HEK293 (cell line): ENCODE data around the gene SMCO4.

Source experiments
- CTCF ChIA-PET: fragments of 350-600 bp; formaldehyde crosslinking; extraction: SDS; loops from one replicate; lab custom pipeline; 2021; ENCODE audit warnings: antibody characterized with exemption; lab: Yijun Ruan, JAX
- POLR2A ChIA-PET: fragments of 300-600 bp; formaldehyde crosslinking; extraction: SDS; loops from one replicate; lab custom pipeline; 2020; ENCODE audit warnings: antibody characterized with exemption, inconsistent platforms; lab: Yijun Ruan, JAX
- H3K27ac ChIP-seq: fragments of 200-500 bp; sonication (Bioruptor generic); 2 replicates; pipeline ENCODE4 v1.5.1; 2014; ENCODE audit warnings: low read depth, low read length, control low read depth, inconsistent platforms; ENCODE audit errors: extremely low read depth
- H3K36me3 ChIP-seq, 2 experiments: fragments of 200-500 bp in 1 of 2; sonication (Bioruptor generic) in 1 of 2; 1 replicate in 1 of 2; 2 replicates in 1 of 2; pipeline ENCODE4 v1.5.1; 2014 to 2017; ENCODE audit warnings: inconsistent platforms in 2 of 2, low read length in 2 of 2; ENCODE audit not compliant: control insufficient read depth in 2 of 2, insufficient read depth in 1 of 2
- H3K4me1 ChIP-seq: fragments of 200-500 bp; sonication (Bioruptor generic); 2 replicates; pipeline ENCODE4 v1.5.1; 2014; ENCODE audit warnings: mild to moderate bottlenecking, low read length, inconsistent platforms; ENCODE audit not compliant: control insufficient read depth, insufficient read depth
- H3K4me3 ChIP-seq: 2 replicates; pipeline ENCODE4 v1.5.1; 2011; ENCODE audit warnings: low read depth, mild to moderate bottlenecking, control low read depth, low read length, moderate library complexity
- H3K9me3 ChIP-seq: fragments of 200-500 bp; sonication (Bioruptor generic); 2 replicates; pipeline ENCODE4 v1.5.1; 2014; ENCODE audit warnings: low read depth, low read length, inconsistent platforms; ENCODE audit not compliant: control insufficient read depth, insufficient read depth
- HOXC10 ChIP-seq: sonication (generic); formaldehyde crosslinking; IDR thresholded peaks from 2 replicates; pipeline ENCODE4 v1.8.1; 2023; ENCODE audit warnings: mild to moderate bottlenecking, missing genetic modification reagents
- INSM2 ChIP-seq: fragments of 450-650 bp; formaldehyde crosslinking; IDR thresholded peaks from 2 replicates; pipeline ENCODE4 v1.5.1; 2016; ENCODE audit warnings: missing biosample characterization, missing genetic modification characterization
- MZF1 ChIP-seq: fragments of 450-650 bp; formaldehyde crosslinking; IDR thresholded peaks from 2 replicates; pipeline ENCODE4 v1.5.1; 2017; ENCODE audit warnings: missing biosample characterization, missing genetic modification characterization, borderline replicate concordance
- PRDM10 ChIP-seq: fragments of 450-650 bp; formaldehyde crosslinking; IDR thresholded peaks from 2 replicates; pipeline ENCODE4 v1.5.1; 2016; ENCODE audit warnings: missing biosample characterization, missing genetic modification characterization
- ZFP37 ChIP-seq: fragments of 450-650 bp; formaldehyde crosslinking; IDR thresholded peaks from 2 replicates; pipeline ENCODE4 v1.5.1; 2016; ENCODE audit warnings: missing biosample characterization, missing genetic modification characterization
- ZNF146 ChIP-seq: fragments of 450-650 bp; formaldehyde crosslinking; IDR thresholded peaks from 2 replicates; pipeline ENCODE4 v1.5.1; 2016; ENCODE audit warnings: missing biosample characterization, missing genetic modification characterization
- ZNF157 ChIP-seq: fragments of 450-650 bp; formaldehyde crosslinking; IDR thresholded peaks from 2 replicates; pipeline ENCODE4 v1.5.1; 2016; ENCODE audit warnings: missing biosample characterization, missing genetic modification characterization
- ZNF18 ChIP-seq: fragments of 450-650 bp; formaldehyde crosslinking; IDR thresholded peaks from 2 replicates; pipeline ENCODE4 v1.5.1; 2016; ENCODE audit warnings: missing biosample characterization, missing genetic modification characterization
- ZNF184 ChIP-seq: fragments of 450-650 bp; IDR thresholded peaks from 2 replicates; pipeline ENCODE4 v1.5.1; 2018; ENCODE audit warnings: missing biosample characterization, mild to moderate bottlenecking, missing genetic modification characterization
- ZNF274 ChIP-seq, 2 experiments: fragments of 200-500 bp in 1 of 2; fragments of 450-650 bp in 1 of 2; sonication (Bioruptor generic) in 1 of 2; formaldehyde crosslinking in 1 of 2; IDR thresholded peaks; 2 replicates each; pipeline versions ENCODE4 v1.5.1 to v1.6.1; 2014 to 2016; ENCODE audit warnings: borderline replicate concordance in 1 of 2, inconsistent platforms in 1 of 2, low read length in 1 of 2, missing biosample characterization in 1 of 2, missing genetic modification characterization in 1 of 2
- ZNF311 ChIP-seq: fragments of 450-650 bp; formaldehyde crosslinking; IDR thresholded peaks from 2 replicates; pipeline ENCODE4 v1.5.1; 2017; ENCODE audit warnings: missing biosample characterization, missing genetic modification characterization, borderline replicate concordance
- ZNF350 ChIP-seq: fragments of 450-650 bp; formaldehyde crosslinking; IDR thresholded peaks from 2 replicates; pipeline ENCODE4 v1.5.0; 2017; ENCODE audit warnings: missing biosample characterization, mild to moderate bottlenecking, missing genetic modification characterization
- ZNF416 ChIP-seq: fragments of 450-650 bp; formaldehyde crosslinking; IDR thresholded peaks from 2 replicates; pipeline ENCODE4 v1.5.1; 2016; ENCODE audit warnings: missing biosample characterization, missing genetic modification characterization
- ZNF48 ChIP-seq: fragments of 450-650 bp; formaldehyde crosslinking; IDR thresholded peaks from 2 replicates; pipeline ENCODE4 v1.5.1; 2016; ENCODE audit warnings: missing biosample characterization, missing genetic modification characterization
- ZNF513 ChIP-seq: fragments of 450-650 bp; IDR thresholded peaks from 2 replicates; pipeline ENCODE4 v1.5.1; 2018; ENCODE audit warnings: missing biosample characterization, missing genetic modification characterization
- ZNF544 ChIP-seq: fragments of 450-650 bp; formaldehyde crosslinking; IDR thresholded peaks from 2 replicates; pipeline ENCODE4 v1.5.0; 2017; ENCODE audit warnings: missing biosample characterization, missing genetic modification characterization
- ZNF548 ChIP-seq: fragments of 450-650 bp; formaldehyde crosslinking; IDR thresholded peaks from 2 replicates; pipeline ENCODE4 v1.5.1; 2016; ENCODE audit warnings: missing biosample characterization, missing genetic modification characterization
- ZNF561 ChIP-seq: fragments of 450-650 bp; IDR thresholded peaks from 2 replicates; pipeline ENCODE4 v1.5.1; 2018; ENCODE audit warnings: missing biosample characterization, missing genetic modification characterization, borderline replicate concordance
- ZNF596 ChIP-seq: fragments of 450-650 bp; IDR thresholded peaks from 2 replicates; pipeline ENCODE4 v1.5.0; 2018; ENCODE audit warnings: missing biosample characterization, mild to moderate bottlenecking, missing genetic modification characterization, moderate library complexity
- ZNF747 ChIP-seq: fragments of 450-650 bp; formaldehyde crosslinking; IDR thresholded peaks from 2 replicates; pipeline ENCODE4 v1.5.1; 2016; ENCODE audit warnings: missing biosample characterization, missing genetic modification characterization
- ZSCAN16 ChIP-seq: fragments of 450-650 bp; formaldehyde crosslinking; IDR thresholded peaks from 2 replicates; pipeline ENCODE4 v1.5.1; 2016; ENCODE audit warnings: missing biosample characterization, missing genetic modification characterization
- ZSCAN23 ChIP-seq: fragments of 450-650 bp; formaldehyde crosslinking; IDR thresholded peaks from 2 replicates; pipeline ENCODE4 v1.5.1; 2016; ENCODE audit warnings: missing biosample characterization, missing genetic modification characterization
- TF ChIP-seq, protein P1 (sequence below): fragments of 450-650 bp; formaldehyde crosslinking; IDR thresholded peaks from 2 replicates; pipeline ENCODE4 v1.5.1; 2016; ENCODE audit warnings: missing biosample characterization, missing genetic modification characterization, borderline replicate concordance
- TF ChIP-seq, protein P2 (sequence below): sonication (generic); formaldehyde crosslinking; IDR thresholded peaks from 2 replicates; pipeline ENCODE4 v1.8.1; 2022; ENCODE audit warnings: mild to moderate bottlenecking, moderate library complexity, missing genetic modification reagents

SMCO4 gene

GRCh38 chr11:93572621-93573020 is 29.4 kb upstream of the SMCO4 start (continued):
- TF ChIP-seq ZNF544 (tag by site-specific recombination) = no peak
- no peak for TF ChIP-seq ZSCAN23 (tag by site-specific recombination)
- no peak for TF ChIP-seq ZSCAN16
- no peak for TF ChIP-seq ZNF274 (IDR thresholded peaks at IDR 0.05; ENCODE audit: low read length)
- TF ChIP-seq ZNF274 (tag by site-specific recombination; IDR thresholded peaks at IDR 0.05; ENCODE audit: borderline replicate concordance) = no peak
- TF ChIP-seq ZNF596 (tag by site-specific recombination) = no peak
- TF ChIP-seq, protein P1, sequence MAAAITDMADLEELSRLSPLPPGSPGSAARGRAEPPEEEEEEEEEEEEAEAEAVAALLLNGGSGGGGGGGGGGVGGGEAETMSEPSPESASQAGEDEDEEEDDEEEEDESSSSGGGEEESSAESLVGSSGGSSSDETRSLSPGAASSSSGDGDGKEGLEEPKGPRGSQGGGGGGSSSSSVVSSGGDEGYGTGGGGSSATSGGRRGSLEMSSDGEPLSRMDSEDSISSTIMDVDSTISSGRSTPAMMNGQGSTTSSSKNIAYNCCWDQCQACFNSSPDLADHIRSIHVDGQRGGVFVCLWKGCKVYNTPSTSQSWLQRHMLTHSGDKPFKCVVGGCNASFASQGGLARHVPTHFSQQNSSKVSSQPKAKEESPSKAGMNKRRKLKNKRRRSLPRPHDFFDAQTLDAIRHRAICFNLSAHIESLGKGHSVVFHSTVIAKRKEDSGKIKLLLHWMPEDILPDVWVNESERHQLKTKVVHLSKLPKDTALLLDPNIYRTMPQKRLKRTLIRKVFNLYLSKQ = no peak
- TF ChIP-seq ZNF561 (tag by site-specific recombination) = no peak

DNA sequence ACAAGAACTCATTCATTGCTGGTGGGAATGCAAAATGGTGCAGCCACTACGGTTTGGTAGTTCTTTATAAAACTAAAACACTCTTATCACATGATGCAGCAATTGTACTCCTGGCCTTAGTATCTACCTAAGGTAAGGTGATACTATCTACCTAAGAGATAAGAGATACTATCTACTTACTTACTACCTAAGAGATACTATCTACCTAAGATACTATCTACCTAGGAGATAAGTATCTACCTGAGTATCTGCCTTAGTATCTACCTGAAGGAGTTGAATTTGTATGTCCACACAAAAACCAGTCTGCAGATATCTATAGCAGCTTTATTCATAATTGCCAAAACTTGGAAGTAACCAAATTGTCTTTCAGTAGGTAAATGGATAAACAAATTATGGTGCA is 29.0 kb upstream of the SMCO4 start:
- TF ChIP-seq ZNF157 = no peak
- TF ChIP-seq, all 188 proteins: peak for 0
- H3K36me3 ChIP-seq = no peaks in the 10 kb centered on the region
- H3K4me1 ChIP-seq = no peaks in the 10 kb centered on the region
- POLR2A ChIA-PET = no interaction called here
- no peak overlapping the region for H3K27ac ChIP-seq
- H3K4me3 ChIP-seq = no peak overlapping the region
- H3K9me3 ChIP-seq = no peaks in the 10 kb centered on the region
- CTCF ChIA-PET = no interaction called here

GRCh38 chr11:93571612-93572011 is 28.4 kb upstream of the SMCO4 start:
- POLR2A ChIA-PET = no interaction called here
- Histone ChIP-seq H3K36me3 (no peaks in the 10 kb centered on the region), H3K4me1 (no peaks in the 10 kb centered on the region), H3K27ac (no peak overlapping the region), H3K9me3 (no peaks in the 10 kb centered on the region), H3K4me3 (no peak overlapping the region)
- CTCF ChIA-PET = no interaction called here
- TF ChIP-seq INSM2 (tag by site-specific recombination) = no peak
- no peak for TF ChIP-seq ZNF350 (tag by site-specific recombination)
- no peak for TF ChIP-seq ZNF311
- no peak for TF ChIP-seq ZNF184 (tag by site-specific recombination)
- TF ChIP-seq PRDM10 (tag by site-specific recombination) = no peak
- no peak for TF ChIP-seq ZNF548 (tag by site-specific recombination)
- no peak for TF ChIP-seq ZNF48 (tag by site-specific recombination)
- no peak for TF ChIP-seq HOXC10
- TF ChIP-seq, protein P2, sequence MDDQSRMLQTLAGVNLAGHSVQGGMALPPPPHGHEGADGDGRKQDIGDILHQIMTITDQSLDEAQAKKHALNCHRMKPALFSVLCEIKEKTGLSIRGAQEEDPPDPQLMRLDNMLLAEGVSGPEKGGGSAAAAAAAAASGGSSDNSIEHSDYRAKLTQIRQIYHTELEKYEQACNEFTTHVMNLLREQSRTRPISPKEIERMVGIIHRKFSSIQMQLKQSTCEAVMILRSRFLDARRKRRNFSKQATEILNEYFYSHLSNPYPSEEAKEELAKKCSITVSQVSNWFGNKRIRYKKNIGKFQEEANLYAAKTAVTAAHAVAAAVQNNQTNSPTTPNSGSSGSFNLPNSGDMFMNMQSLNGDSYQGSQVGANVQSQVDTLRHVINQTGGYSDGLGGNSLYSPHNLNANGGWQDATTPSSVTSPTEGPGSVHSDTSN (CRISPR knock-in tag) = no peak
- TF ChIP-seq ZNF513 = no peak
- no peak for TF ChIP-seq ZFP37 (tag by site-specific recombination)
- TF ChIP-seq ZNF416 = no peak
- no peak for TF ChIP-seq ZNF146
- TF ChIP-seq MZF1 (tag by site-specific recombination) = no peak
- TF ChIP-seq ZNF747 (tag by site-specific recombination) = no peak
- no peak for TF ChIP-seq ZNF18 (tag by site-specific recombination)
